HepG2 (cell line): Measurements from ENCODE around the gene MGAT1. TPM values are rescaled to one million over a fixed set of nuclear protein-coding genes. Genes with fewer than 3 reads are reported as not detected.

Source experiments
- ASH2L ChIP-seq: fragments of 300-600, 200-600 bp; sonication (generic); IDR thresholded peaks from 2 replicates; pipeline ENCODE4 v1.7.0; 2017; ENCODE audit warnings: low read depth, mild to moderate bottlenecking, moderate library complexity, mixed read lengths, low read length; ENCODE audit not compliant: insufficient read length
- ATRX ChIP-seq: sonication (generic); formaldehyde crosslinking; IDR thresholded peaks from 2 replicates; pipeline ENCODE4 v1.4.0; 2020; ENCODE audit warnings: missing genetic modification reagents, borderline replicate concordance
- BORCS8-MEF2B ChIP-seq: sonication (generic); formaldehyde crosslinking; IDR thresholded peaks from 2 replicates; pipeline ENCODE4 v1.8.0; 2022; ENCODE audit warnings: mild to moderate bottlenecking, missing genetic modification reagents
- CHD2 ChIP-seq: IDR thresholded peaks from 2 replicates; pipeline ENCODE4 v1.6.1; 2011; ENCODE audit warnings: low read depth, low read length, improper control_type of control experiment
- EP300 ChIP-seq, 3 experiments: sonication (generic) in 1 of 3; formaldehyde crosslinking in 1 of 3; IDR thresholded peaks; 2 replicates each; pipeline versions ENCODE4 v1.5.1 to v1.6.1; 2011 to 2020; ENCODE audit warnings: low read depth in 2 of 3, low read length in 2 of 3, borderline replicate concordance in 1 of 3, improper control_type of control experiment in 1 of 3, mild to moderate bottlenecking in 1 of 3, missing genetic modification reagents in 1 of 3, moderate library complexity in 1 of 3
- FLYWCH1 ChIP-seq: sonication (generic); formaldehyde crosslinking; IDR thresholded peaks from 2 replicates; pipeline ENCODE4 v1.8.1; 2023; ENCODE audit warnings: mild to moderate bottlenecking, missing genetic modification reagents
- GABPA ChIP-seq, 2 experiments: IDR thresholded peaks; 2 replicates each; pipeline ENCODE4 v1.6.1; 2011 to 2016; ENCODE audit warnings: low read depth in 2 of 2, low read length in 1 of 2, missing biosample characterization in 1 of 2, missing genetic modification characterization in 1 of 2
- GLI4 ChIP-seq: sonication (generic); formaldehyde crosslinking; IDR thresholded peaks from 2 replicates; pipeline ENCODE4 v1.5.1; 2020; ENCODE audit warnings: missing genetic modification reagents, mild to moderate bottlenecking, moderate library complexity, borderline replicate concordance
- HDAC1 ChIP-seq: sonication (generic); formaldehyde crosslinking; IDR thresholded peaks from 2 replicates; pipeline ENCODE4 v1.5.1; 2020; ENCODE audit warnings: mild to moderate bottlenecking, missing genetic modification reagents
- IRX3 ChIP-seq: sonication (generic); formaldehyde crosslinking; IDR thresholded peaks from 2 replicates; pipeline ENCODE4 v1.8.1; 2023; ENCODE audit warnings: mild to moderate bottlenecking, low read depth, missing genetic modification reagents, borderline replicate concordance
- KDM6A ChIP-seq: IDR thresholded peaks from 2 replicates; pipeline ENCODE4 v1.6.1; 2016; ENCODE audit warnings: low read depth
- REPIN1 ChIP-seq: sonication (generic); formaldehyde crosslinking; IDR thresholded peaks from 2 replicates; pipeline ENCODE4 v1.8.0; 2022; ENCODE audit warnings: missing genetic modification reagents, low read depth, mild to moderate bottlenecking, borderline replicate concordance
- RFXAP ChIP-seq: sonication (generic); formaldehyde crosslinking; IDR thresholded peaks from 2 replicates; pipeline ENCODE4 v1.4.0; 2020; ENCODE audit warnings: missing genetic modification reagents, borderline replicate concordance
- YEATS4 ChIP-seq: sonication (generic); formaldehyde crosslinking; IDR thresholded peaks from 2 replicates; pipeline ENCODE4 v1.4.0; 2020; ENCODE audit warnings: missing genetic modification reagents, borderline replicate concordance
- ZBTB7B ChIP-seq: sonication (generic); formaldehyde crosslinking; IDR thresholded peaks from 2 replicates; pipeline ENCODE4 v1.4.0; 2020; ENCODE audit warnings: missing genetic modification reagents
- ZFP36L1 ChIP-seq: sonication (generic); formaldehyde crosslinking; IDR thresholded peaks from 2 replicates; pipeline ENCODE4 v1.8.0; 2022; ENCODE audit warnings: mild to moderate bottlenecking, missing genetic modification reagents, moderate library complexity
- ZFP37 ChIP-seq: sonication (generic); formaldehyde crosslinking; IDR thresholded peaks from 2 replicates; pipeline ENCODE4 v1.4.0; 2020; ENCODE audit warnings: missing genetic modification reagents, borderline replicate concordance
- ZFY ChIP-seq: sonication (generic); formaldehyde crosslinking; IDR thresholded peaks from 2 replicates; pipeline ENCODE4 v1.4.0; 2020; ENCODE audit warnings: missing genetic modification reagents
- ZNF136 ChIP-seq: sonication (generic); formaldehyde crosslinking; IDR thresholded peaks from 2 replicates; pipeline ENCODE4 v1.8.1; 2022; ENCODE audit warnings: low read depth, mild to moderate bottlenecking, moderate library complexity, missing genetic modification reagents
- ZNF282 ChIP-seq: fragments of 450-650 bp; IDR thresholded peaks from 2 replicates; pipeline ENCODE4 v1.6.1; 2018; ENCODE audit not compliant: partially characterized antibody
- ZNF496 ChIP-seq: sonication (generic); formaldehyde crosslinking; IDR thresholded peaks from 2 replicates; pipeline ENCODE4 v1.8.1; 2023; ENCODE audit warnings: mild to moderate bottlenecking, moderate library complexity, missing genetic modification reagents; ENCODE audit not compliant: insufficient replicate concordance
- polyA plus RNA-seq, 8 experiments: library from polyadenylated mRNA; depleted of rRNA in 3 of 8; stranded (reverse) in 7 of 8; unstranded in 1 of 8; fragments of >200 nt; fragmentation: Illumina TruSeq in 4 of 8; extraction: Trizol in 4 of 8; gene quantifications; 2 replicates each; pipeline versions ENCODE4 v1.2.1 to v1.2.3, GENCODE V29; 2011 to 2016; ENCODE audit warnings: low read depth in 4 of 8, missing spikeins in 1 of 8, mixed read lengths in 1 of 8; ENCODE audit not compliant: insufficient read depth in 1 of 8
- total RNA-seq, 5 experiments: library from RNA; depleted of rRNA; stranded (reverse); fragments of >200 nt; fragmentation: Illumina TruSeq; extraction: Trizol; gene quantifications; 2 replicates each; pipeline ENCODE4 v1.2.3, GENCODE V29; 2016; ENCODE audit warnings: low read depth in 1 of 5
- TF ChIP-seq, protein P1 (sequence below): sonication (generic); formaldehyde crosslinking; IDR thresholded peaks from 2 replicates; pipeline ENCODE4 v1.8.1; 2023; ENCODE audit warnings: mild to moderate bottlenecking, missing genetic modification reagents
- TF ChIP-seq, protein P2 (sequence below): sonication (generic); formaldehyde crosslinking; IDR thresholded peaks from 2 replicates; pipeline ENCODE4 v1.8.1; 2023; ENCODE audit warnings: mild to moderate bottlenecking, moderate library complexity, missing genetic modification reagents
- TF ChIP-seq, protein P3 (sequence below): sonication (generic); formaldehyde crosslinking; IDR thresholded peaks from 2 replicates; pipeline ENCODE4 v1.8.0; 2022; ENCODE audit warnings: low read depth, missing genetic modification reagents

MGAT1 gene
- total and polyA plus RNA-seq, 2 of the 13 experiments (the other 11 are each of a cell fraction or from before 2014, with no cell fraction given) = 50.1 to 55.3 TPM

DNA sequence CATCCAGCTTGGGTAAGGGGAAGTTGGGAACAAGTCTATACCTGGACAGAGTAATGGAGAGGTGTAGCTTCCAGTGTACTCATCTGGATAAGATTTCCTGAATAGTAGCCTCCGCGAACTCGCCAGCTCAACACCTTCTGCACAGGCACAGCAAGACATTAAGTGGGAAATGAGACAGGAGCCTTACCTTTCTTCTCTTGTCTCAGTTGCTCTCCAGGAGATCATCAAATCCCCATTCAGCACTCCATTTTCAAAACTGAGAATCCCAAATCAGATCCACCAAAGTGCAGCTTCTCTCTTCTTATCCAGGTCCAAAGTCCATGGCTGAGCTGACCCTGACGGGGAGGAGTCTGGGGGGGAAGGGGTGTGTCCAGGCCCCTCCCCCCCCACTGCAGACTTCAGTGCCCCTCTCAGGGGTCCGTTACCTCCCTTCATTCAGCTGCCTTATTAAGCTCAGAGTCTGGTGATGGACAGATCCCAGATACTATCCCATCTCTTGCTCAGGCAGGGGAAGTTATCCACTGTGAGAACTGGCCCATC is 5.9 kb upstream of the MGAT1 start (continued):
- TF ChIP-seq, protein P1, sequence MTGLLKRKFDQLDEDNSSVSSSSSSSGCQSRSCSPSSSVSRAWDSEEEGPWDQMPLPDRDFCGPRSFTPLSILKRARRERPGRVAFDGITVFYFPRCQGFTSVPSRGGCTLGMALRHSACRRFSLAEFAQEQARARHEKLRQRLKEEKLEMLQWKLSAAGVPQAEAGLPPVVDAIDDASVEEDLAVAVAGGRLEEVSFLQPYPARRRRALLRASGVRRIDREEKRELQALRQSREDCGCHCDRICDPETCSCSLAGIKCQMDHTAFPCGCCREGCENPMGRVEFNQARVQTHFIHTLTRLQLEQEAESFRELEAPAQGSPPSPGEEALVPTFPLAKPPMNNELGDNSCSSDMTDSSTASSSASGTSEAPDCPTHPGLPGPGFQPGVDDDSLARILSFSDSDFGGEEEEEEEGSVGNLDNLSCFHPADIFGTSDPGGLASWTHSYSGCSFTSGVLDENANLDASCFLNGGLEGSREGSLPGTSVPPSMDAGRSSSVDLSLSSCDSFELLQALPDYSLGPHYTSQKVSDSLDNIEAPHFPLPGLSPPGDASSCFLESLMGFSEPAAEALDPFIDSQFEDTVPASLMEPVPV (CRISPR knock-in tag) = peak; percentile 53; the same call in 1 of the 2 replicates
- 0 out of 2 replicates have a peak, but pooled peaks have one; percentile 27 for TF ChIP-seq ZBTB7B (CRISPR knock-in tag)
- TF ChIP-seq IRX3 (CRISPR knock-in tag) = peak; percentile 57; the same call in 1 of the 2 replicates
- TF ChIP-seq BORCS8-MEF2B (CRISPR knock-in tag) = 0 out of 2 replicates have a peak, but pooled peaks have one; percentile 36
- no peak for TF ChIP-seq ZFP36L1 (CRISPR knock-in tag)
- TF ChIP-seq, protein P2, sequence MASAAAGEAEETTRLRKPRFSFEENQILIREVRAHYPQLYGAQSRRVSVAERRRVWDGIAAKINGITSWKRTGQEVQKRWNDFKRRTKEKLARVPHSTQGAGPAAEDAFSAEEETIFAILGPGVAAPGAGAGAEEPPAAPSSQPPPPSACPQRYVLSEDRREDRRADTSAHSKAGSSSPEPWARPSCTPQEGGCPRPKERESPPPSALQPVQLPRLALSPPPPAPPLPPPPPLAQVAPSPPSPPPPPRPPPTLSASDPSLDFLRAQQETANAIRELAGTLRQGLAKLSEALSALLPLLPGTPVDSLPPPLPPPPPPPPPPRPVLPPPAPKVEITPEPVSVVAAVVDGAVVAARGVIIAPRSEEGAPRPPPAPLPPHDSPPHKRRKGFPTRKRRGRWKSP (CRISPR knock-in tag) = 0 out of 2 replicates have a peak, but pooled peaks have one; percentile 26
- peak; percentile 65 for TF ChIP-seq ASH2L
- no peak for TF ChIP-seq RFXAP (CRISPR knock-in tag)
- TF ChIP-seq ZNF282 = no peak
- TF ChIP-seq ZNF496 (CRISPR knock-in tag) = no peak
- no peak for TF ChIP-seq ATRX (CRISPR knock-in tag)
- no peak for TF ChIP-seq ZNF136 (CRISPR knock-in tag)
- 0 out of 2 replicates have a peak, but pooled peaks have one; percentile 53 for TF ChIP-seq HDAC1
- TF ChIP-seq EP300 (IDR thresholded peaks at IDR 0.05; ENCODE audit: low read depth in 2 of 2, low read length in 2 of 2) = 0 out of 4 replicates have a peak, but pooled peaks of 1 of the 2 experiments have one; percentile 32
- TF ChIP-seq EP300 (CRISPR knock-in tag; IDR thresholded peaks at IDR 0.05; ENCODE audit: borderline replicate concordance) = no peak
- TF ChIP-seq KDM6A (CRISPR knock-in tag) = peak; percentile 48; the same call in 1 of the 2 replicates
- no peak for TF ChIP-seq GABPA (IDR thresholded peaks at IDR 0.05; ENCODE audit: low read depth, low read length)
- peak; percentile 58 for TF ChIP-seq GABPA (CRISPR knock-in tag; IDR thresholded peaks at IDR 0.05; ENCODE audit: low read depth)
- TF ChIP-seq YEATS4 (CRISPR knock-in tag) = peak; percentile 68; the same call in 1 of the 2 replicates
- 0 out of 2 replicates have a peak, but pooled peaks have one; percentile 39 for TF ChIP-seq REPIN1
- 0 out of 2 replicates have a peak, but pooled peaks have one; percentile 34 for TF ChIP-seq CHD2
- TF ChIP-seq ZFP37 (CRISPR knock-in tag) = no peak
- TF ChIP-seq, protein P3, sequence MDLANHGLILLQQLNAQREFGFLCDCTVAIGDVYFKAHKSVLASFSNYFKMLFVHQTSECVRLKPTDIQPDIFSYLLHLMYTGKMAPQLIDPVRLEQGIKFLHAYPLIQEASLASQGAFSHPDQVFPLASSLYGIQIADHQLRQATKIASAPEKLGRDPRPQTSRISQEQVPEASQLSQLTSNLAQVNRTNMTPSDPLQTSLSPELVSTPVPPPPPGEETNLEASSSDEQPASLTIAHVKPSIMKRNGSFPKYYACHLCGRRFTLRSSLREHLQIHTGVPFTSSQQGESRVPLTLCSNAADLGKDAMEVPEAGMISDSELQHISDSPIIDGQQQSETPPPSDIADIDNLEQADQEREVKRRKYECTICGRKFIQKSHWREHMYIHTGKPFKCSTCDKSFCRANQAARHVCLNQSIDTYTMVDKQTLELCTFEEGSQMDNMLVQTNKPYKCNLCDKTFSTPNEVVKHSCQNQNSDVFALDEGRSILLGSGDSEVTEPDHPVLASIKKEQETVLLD = no peak
- TF ChIP-seq GLI4 (CRISPR knock-in tag) = no peak
- peak; percentile 38; the same call in 1 of the 2 replicates for TF ChIP-seq ZFY
- no peak for TF ChIP-seq FLYWCH1 (CRISPR knock-in tag)
